IPS DF 4.7 (cell line): ENCODE data around the gene AFF4.
A peak's percentile ranks its signal among the peaks of the same experiment; 100 is the strongest.
"Not testable (repeated sequence)": the region's sequence is repeated elsewhere in the genome, so short reads cannot be mapped to it uniquely, and the experiment has no call there.

Experiments used
- DNase-seq: peaks from one replicate; pipeline ENCODE4 v3.0.0-alpha.2; 2013; ENCODE audit warnings: low spot score; ENCODE audit errors: extremely low read depth

The AFF4 gene

GRCh38 chr5:132963171-132964104, at the start of gene AFF4:
AFF4 (minus strand) TSS chr5:132963634; CDS start chr5:132937189, 26,445 bp downstream.
- peak; percentile 44 for DNase-seq

DNA sequence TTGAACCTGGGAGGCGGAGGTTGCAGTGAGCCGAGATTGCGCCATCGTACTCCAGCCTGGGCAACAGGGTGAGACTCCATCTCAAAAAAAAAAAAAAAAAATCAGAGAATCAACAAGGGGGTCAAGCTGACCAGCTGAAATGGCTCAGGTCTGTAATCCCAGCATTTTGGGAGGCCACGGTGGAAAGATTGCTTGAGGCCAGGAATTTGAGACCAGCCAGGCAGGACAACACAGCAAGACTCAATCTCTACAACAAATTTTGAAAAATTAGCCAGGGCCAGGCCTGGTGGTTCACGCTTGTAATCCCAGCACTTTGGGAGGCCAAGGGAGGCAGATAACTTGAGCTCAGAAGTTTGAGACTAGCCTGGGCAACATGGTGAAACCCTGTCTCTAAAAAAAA, 45.0 kb upstream of the AFF4 start:
- not testable (repeated sequence) for DNase-seq

DNA sequence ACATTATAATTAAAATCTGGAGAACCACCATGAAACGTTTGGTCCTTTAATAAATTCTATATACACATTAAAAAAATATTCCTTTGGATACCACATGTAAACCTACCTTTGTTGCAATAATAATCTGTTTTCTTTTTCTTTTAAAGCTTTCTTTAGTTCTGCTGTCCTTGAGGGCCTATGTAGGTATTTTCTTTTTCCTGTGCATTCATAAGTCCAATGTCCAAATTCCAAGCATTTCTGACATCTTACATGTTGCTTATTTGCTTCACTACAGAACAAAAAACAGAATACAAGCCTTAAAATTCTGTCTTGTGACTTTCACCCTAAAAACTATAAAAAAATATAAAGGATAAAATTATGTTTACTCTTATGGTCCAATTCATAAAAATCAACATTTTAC, 43.2 kb upstream of the AFF4 start:
- no peak for DNase-seq

GRCh38 chr5:132999246-132999645, 35.8 kb upstream of the AFF4 start:
- no peak for DNase-seq

DNA sequence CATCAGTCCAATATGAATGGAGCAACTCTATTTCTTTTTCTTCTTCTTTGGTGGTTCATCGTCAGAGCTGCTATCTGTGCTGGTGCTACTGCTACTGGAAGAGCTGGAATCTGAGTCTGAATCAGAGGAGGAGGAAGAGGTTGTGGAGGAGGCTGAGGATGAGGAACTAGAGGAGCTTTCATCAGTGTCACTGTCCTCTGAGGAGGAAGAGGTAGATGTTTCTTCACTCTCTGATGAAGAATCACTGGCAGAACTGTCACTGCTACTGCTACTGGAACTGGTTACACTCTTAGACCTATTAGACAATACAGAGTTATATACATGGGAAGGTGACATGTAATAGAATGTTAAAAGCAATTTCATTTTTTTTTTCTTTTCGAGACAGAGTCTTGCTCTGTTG, 35.1 kb upstream of the AFF4 start:
- no peak for DNase-seq

DNA sequence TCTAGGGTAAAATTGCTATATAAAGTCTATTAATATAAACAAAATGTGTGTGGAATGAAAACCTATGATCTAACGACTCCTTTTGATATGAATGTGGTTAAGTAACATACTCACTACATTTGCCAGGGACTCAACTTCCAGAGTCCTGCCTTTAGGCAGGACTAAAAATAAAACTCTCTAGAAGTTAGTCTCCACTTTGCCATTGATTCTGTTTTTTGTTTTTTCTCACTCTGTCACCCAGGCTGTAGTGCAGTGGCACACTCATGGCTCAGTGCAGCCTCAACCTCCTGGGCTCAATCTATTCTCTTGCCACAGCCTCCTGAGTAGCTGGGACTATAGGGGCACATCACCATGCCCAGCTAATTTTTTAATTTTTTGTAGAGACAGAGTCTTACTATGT, 32.9 kb upstream of the AFF4 start:
- DNase-seq, result no peak

GRCh38 chr5:132987531-132988408, 24.3 kb upstream of the AFF4 start:
- DNase-seq, result no peak

GRCh38 chr5:132982971-132983370, 19.5 kb upstream of the AFF4 start:
- DNase-seq, result not testable (repeated sequence)

GRCh38 chr5:132981288-132981687, 17.9 kb upstream of the AFF4 start:
- no peak for DNase-seq

- no peak for DNase-seq
Observed at GRCh38 chr5:132979976-132980375, 16.5 kb upstream of the AFF4 start.

- DNase-seq, result no peak
Observed at GRCh38 chr5:132979367-132979940, 16.0 kb upstream of the AFF4 start.

DNA sequence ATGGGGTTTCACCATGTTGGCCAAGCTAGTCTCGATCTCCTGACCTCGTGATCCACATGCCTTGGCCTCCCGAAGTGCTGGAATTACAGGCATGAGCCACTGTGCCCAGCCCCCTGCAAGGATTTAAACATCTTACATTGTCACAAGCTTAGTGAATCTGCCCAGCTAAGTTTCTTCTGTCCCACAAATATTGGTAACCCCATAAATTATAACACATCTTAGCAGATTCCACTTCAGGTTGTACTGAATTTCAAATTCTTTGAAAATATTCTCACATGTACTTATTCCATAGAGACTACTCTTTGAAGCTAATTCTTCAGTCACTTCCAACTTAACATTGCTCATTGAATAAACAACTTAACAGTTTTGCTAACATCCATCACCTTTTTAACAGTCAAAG, 13.4 kb upstream of the AFF4 start:
- no peak for DNase-seq

GRCh38 chr5:132972436-132972828, 9.0 kb upstream of the AFF4 start:
- not testable (repeated sequence) for DNase-seq

DNA sequence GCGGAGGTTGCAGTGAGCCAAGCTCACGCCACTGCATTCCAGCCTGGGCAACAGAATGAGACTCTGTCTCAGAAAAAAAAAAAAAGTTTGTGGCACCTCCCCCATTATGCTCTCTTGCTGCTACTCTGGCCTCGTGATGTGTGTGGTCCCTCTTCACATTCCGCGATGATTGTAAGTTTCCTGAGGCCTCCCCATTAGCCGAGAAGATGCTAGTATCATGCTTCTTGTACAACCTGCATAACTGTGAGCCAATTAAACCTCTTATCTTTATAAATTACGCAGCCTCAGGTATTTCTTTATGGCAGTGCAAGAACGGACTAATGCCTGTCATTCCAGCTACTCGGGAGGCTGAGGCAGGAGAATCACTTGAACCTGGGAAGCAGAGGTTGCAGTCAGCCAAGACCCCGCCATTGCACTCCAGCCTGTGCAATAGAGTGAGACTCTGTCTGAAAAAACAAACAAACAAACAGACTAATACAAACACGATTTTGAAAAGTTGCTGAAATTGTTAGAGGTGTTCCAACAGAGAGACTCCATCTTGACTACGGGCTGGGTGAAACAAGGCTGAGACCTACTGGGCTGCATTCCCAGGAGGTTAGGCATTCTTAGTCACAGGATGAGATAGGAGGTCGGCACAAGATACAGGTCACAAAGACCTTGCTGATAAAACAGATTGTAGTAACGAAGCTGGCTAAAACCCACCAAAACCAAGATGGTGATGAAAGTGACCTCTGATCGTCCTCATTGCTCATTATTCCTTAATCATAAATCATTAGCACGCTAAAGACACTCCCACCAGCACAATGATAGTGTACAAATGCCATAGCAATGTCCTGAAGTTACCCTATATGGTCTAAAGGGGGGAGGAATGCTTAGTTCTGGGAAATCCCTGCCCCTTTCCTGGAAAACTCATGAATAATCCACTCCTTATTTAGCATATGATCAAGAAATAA, 8.3 kb upstream of the AFF4 start:
- DNase-seq, result no peak

GRCh38 chr5:132965120-132965519, 1.7 kb upstream of the AFF4 start:
- no peak for DNase-seq

DNA sequence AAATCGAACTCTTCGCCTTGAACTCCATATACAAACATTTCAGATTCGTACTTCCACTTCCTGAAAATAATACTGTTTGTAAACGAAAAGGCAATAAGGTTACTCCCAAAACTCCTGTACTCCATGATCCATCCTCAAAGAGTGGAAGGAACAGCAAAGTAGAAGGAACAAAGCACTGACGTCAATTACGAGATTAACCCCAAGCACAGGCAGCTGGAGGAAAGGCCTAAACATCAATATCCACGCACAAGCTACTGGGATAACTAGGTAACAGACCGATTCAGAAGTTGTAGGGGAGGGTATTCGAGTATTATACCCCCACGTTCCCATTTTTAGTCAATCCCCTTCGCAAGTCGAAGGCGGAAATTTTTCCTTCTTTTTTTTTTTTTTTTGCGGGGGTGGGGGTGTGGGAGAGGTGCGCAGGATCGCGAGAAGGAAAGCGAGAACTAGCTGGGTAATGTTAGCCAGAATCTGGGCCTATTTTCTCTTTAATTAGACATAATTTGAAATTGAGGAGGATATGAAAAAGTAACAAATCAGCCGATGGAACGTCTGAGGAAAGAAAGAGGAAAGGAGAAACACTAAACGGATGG, 909 bp downstream of the AFF4 start:
- no peak for DNase-seq

- DNase-seq, result no peak
Observed at GRCh38 chr5:132961887-132962286, 1.5 kb downstream of the AFF4 start.

- DNase-seq, result not testable (repeated sequence)
Observed at GRCh38 chr5:132961123-132961815, 2.2 kb downstream of the AFF4 start.

- not testable (repeated sequence) for DNase-seq
Observed at GRCh38 chr5:132956166-132956799, 7.2 kb downstream of the AFF4 start.
